Liver (tissue), 9 donors: ENCODE data around the gene CA5A. TPM values are rescaled to one million over a fixed set of nuclear protein-coding genes. Genes with fewer than 3 reads are reported as not detected.
"Not testable (repeated sequence)": the region's sequence is repeated elsewhere in the genome, so short reads cannot be mapped to it uniquely, and the experiment has no call there.

Source experiments
- DNase-seq: peaks from one replicate; pipeline ENCODE4 v3.0.0-alpha.2; 2017; ENCODE audit warnings: low spot score
- H3K27ac ChIP-seq, 2 donors: one replicate each; pipeline ENCODE4 v1.7.0; 2013; ENCODE audit warnings: inconsistent platforms in 2 of 2, low read length in 2 of 2, control low read depth in 1 of 2, low read depth in 1 of 2, mild to moderate bottlenecking in 1 of 2
- H3K27me3 ChIP-seq, 4 donors: one replicate each; pipeline versions ENCODE4 v1.6.1 to v1.7.0; 2013; ENCODE audit warnings: low read length in 3 of 4, inconsistent platforms in 1 of 4, mild to moderate bottlenecking in 1 of 4, moderate library complexity in 1 of 4; ENCODE audit not compliant: control insufficient read depth in 4 of 4, insufficient read depth in 4 of 4
- H3K36me3 ChIP-seq, 4 donors: one replicate each; pipeline versions ENCODE4 v1.6.1 to v1.7.0; 2013; ENCODE audit warnings: low read length in 3 of 4, mild to moderate bottlenecking in 3 of 4, low read depth in 1 of 4, moderate library complexity in 1 of 4; ENCODE audit not compliant: control insufficient read depth in 4 of 4, insufficient read depth in 3 of 4
- H3K4me1 ChIP-seq, 4 donors: one replicate each; pipeline versions ENCODE4 v1.6.1 to v1.7.0; 2013; ENCODE audit warnings: low read length in 3 of 4, mild to moderate bottlenecking in 3 of 4, moderate library complexity in 1 of 4; ENCODE audit not compliant: control insufficient read depth in 4 of 4, insufficient read depth in 4 of 4
- H3K4me3 ChIP-seq, 3 donors: one replicate each; pipeline versions ENCODE4 v1.6.1 to v1.7.0; 2013; ENCODE audit warnings: low read length in 3 of 3, control low read depth in 1 of 3, low read depth in 1 of 3, mild to moderate bottlenecking in 1 of 3
- H3K9ac ChIP-seq, 2 donors: one replicate each; pipeline ENCODE4 v1.7.0; 2013; ENCODE audit warnings: low read length in 2 of 2, mild to moderate bottlenecking in 2 of 2, moderate library complexity in 2 of 2, control low read depth in 1 of 2, low read depth in 1 of 2
- H3K9me3 ChIP-seq, 4 donors: one replicate each; pipeline versions ENCODE4 v1.6.1 to v1.7.0; 2013; ENCODE audit warnings: low read length in 3 of 4; ENCODE audit not compliant: control insufficient read depth in 4 of 4
- ATF3 ChIP-seq: IDR thresholded peaks from 2 replicates; pipeline ENCODE4 v1.6.1; 2016; ENCODE audit warnings: antibody characterized with exemption
- EGR1 ChIP-seq, 2 donors: IDR thresholded peaks; 2 replicates each; pipeline ENCODE4 v1.6.1; 2016 to 2018; ENCODE audit warnings: antibody characterized with exemption in 2 of 2, low read depth in 2 of 2
- GABPA ChIP-seq, 2 donors: IDR thresholded peaks in 1 of 2; conservative IDR thresholded peaks in 1 of 2; 2 replicates each; pipeline ENCODE4 v1.6.1; 2016; ENCODE audit warnings: antibody characterized with exemption in 2 of 2, mild to moderate bottlenecking in 1 of 2, moderate library complexity in 1 of 2
- HNF4A ChIP-seq, 2 donors: conservative IDR thresholded peaks; 2 replicates each; pipeline ENCODE4 v1.6.1; 2016; ENCODE audit warnings: antibody characterized with exemption in 2 of 2, mild to moderate bottlenecking in 2 of 2
- MAX ChIP-seq: IDR thresholded peaks from 2 replicates; pipeline ENCODE4 v1.6.1; 2016; ENCODE audit warnings: antibody characterized with exemption
- NR2F2 ChIP-seq: IDR thresholded peaks from 2 replicates; pipeline ENCODE4 v1.6.1; 2016; ENCODE audit warnings: antibody characterized with exemption
- RAD21 ChIP-seq, 2 donors: IDR thresholded peaks; 2 replicates each; pipeline ENCODE4 v1.6.1; 2016; ENCODE audit warnings: antibody characterized with exemption in 2 of 2, mild to moderate bottlenecking in 2 of 2
- REST ChIP-seq: IDR thresholded peaks from 2 replicates; pipeline ENCODE4 v1.6.1; 2016; ENCODE audit warnings: antibody characterized with exemption, mild to moderate bottlenecking
- RXRA ChIP-seq, 2 donors: IDR thresholded peaks; 2 replicates each; pipeline ENCODE4 v1.6.1; 2017 to 2018; ENCODE audit warnings: antibody characterized with exemption in 2 of 2, mild to moderate bottlenecking in 1 of 2
- YY1 ChIP-seq: IDR thresholded peaks from 2 replicates; pipeline ENCODE4 v1.6.1; 2016; ENCODE audit warnings: antibody characterized with exemption, mild to moderate bottlenecking
- WGBS: extraction: QIAGEN DNeasy Blood & Tissue Kit; methylation state at CpG from one replicate; pipeline ENCODE4 v1.1.7; 2013; 5-methylcytosine and 5-hydroxymethylcytosine counted together
- polyA plus RNA-seq, 2 donors: library from polyadenylated mRNA; stranded (reverse) in 1 of 2; unstranded in 1 of 2; fragments of 200-250 nt in 1 of 2; fragments of >200 nt in 1 of 2; fragmentation: Nextera tagmentation in 1 of 2; extraction: Ambion mirVana in 1 of 2; gene quantifications; one replicate each; pipeline versions ENCODE4 v1.2.1 to v1.2.3, GENCODE V29; 2013 to 2015
- total RNA-seq, 2 donors: library from RNA; depleted of rRNA; stranded (reverse); fragments of >200 nt; gene quantifications; one replicate each; pipeline ENCODE4 v1.2.3, GENCODE V29; 2014
- donor health status: healthy.
- donor health status: healthy.
- donor health status: healthy.
- donor health status: healthy.
- donor health status: healthy.

The CA5A gene
- total and polyA plus RNA-seq, 4 donors, result 12.3 to 66.8 (median 33.6) TPM

GRCh38 chr16:87881324-87882200 is 54.8 kb downstream of the CA5A start:
- H3K27me3 ChIP-seq, result no peaks in the 10 kb centered on the region
- no peak overlapping the region for H3K27ac ChIP-seq
- no peak overlapping the region for H3K4me3 ChIP-seq
- H3K4me1 ChIP-seq, result peaks cover 0 to 12% (median 3%) of the 10 kb centered on the region in 4 donors
- TF ChIP-seq GABPA (IDR thresholded peaks at IDR 0.05 in 1 of 2, conservative IDR thresholded peaks at IDR 0.05 in 1 of 2) (no peak), NR2F2 (no peak), REST (no peak)
- 30% methylated on average over 24 of the region's 24 CpGs for WGBS
- H3K36me3 ChIP-seq, result no peaks in the 10 kb centered on the region
- H3K9me3 ChIP-seq, result no peaks in the 10 kb centered on the region
- no peak overlapping the region for H3K9ac ChIP-seq
- DNase-seq, result no peak

- WGBS, result 55% methylated on average over 17 of the region's 17 CpGs
- H3K9ac ChIP-seq, result no peak overlapping the region
- peaks cover 0 to 6% (median 0%) of the 10 kb centered on the region in 4 donors for H3K4me1 ChIP-seq
- H3K4me3 ChIP-seq, result no peak overlapping the region
- H3K9me3 ChIP-seq, result no peaks in the 10 kb centered on the region
- H3K36me3 ChIP-seq, result no peaks in the 10 kb centered on the region
- no peak for TF ChIP-seq NR2F2
- no peak for TF ChIP-seq GABPA (IDR thresholded peaks at IDR 0.05 in 1 of 2, conservative IDR thresholded peaks at IDR 0.05 in 1 of 2)
- no peak for TF ChIP-seq RXRA (IDR thresholded peaks at IDR 0.05)
- TF ChIP-seq RAD21 (IDR thresholded peaks at IDR 0.05), result no peak
- TF ChIP-seq REST, result no peak
- no peak for TF ChIP-seq HNF4A (conservative IDR thresholded peaks at IDR 0.05)
- no peak for TF ChIP-seq MAX
- TF ChIP-seq EGR1 (IDR thresholded peaks at IDR 0.05; ENCODE audit: low read depth in 2 of 2), result no peak
- TF ChIP-seq YY1, result no peak
- no peak for TF ChIP-seq ATF3
- H3K27me3 ChIP-seq, result no peaks in the 10 kb centered on the region
- no peak overlapping the region for H3K27ac ChIP-seq
- DNase-seq, result no peak
These were observed 56.1 kb downstream of the CA5A start for GRCh38 chr16:87880117-87880696.

GRCh38 chr16:87879411-87880013 is 56.8 kb downstream of the CA5A start:
- not testable (repeated sequence) for DNase-seq, H3K27ac ChIP-seq, H3K36me3 ChIP-seq, H3K27me3 ChIP-seq, H3K9ac ChIP-seq, H3K4me3 ChIP-seq, H3K4me1 ChIP-seq, H3K9me3 ChIP-seq
- WGBS, result 96% methylated on average over 5 of the region's 5 CpGs
